GM18517 (cell line): Measurements from ENCODE around the gene CST4.
"Not testable (repeated sequence)": the region's sequence is repeated elsewhere in the genome, so short reads cannot be mapped to it uniquely, and the experiment has no call there.

Experiments
- ATAC-seq: cut with Tn5 transposase; IDR thresholded peaks from one replicate; pipeline ENCODE4 v1.9.1; 2021; ENCODE audit warnings: mild to moderate bottlenecking, moderate library complexity; ENCODE audit not compliant: unreplicated experiment

Gene CST4

GRCh38 chr20:23690581-23690980 lies 1.7 kb upstream of the CST4 start:
- ATAC-seq: no peak

- no peak for ATAC-seq
Measured at GRCh38 chr20:23689399-23689690, 507 bp upstream of the CST4 start.

- ATAC-seq: no peak
Measured at GRCh38 chr20:23687986-23688385, 852 bp downstream of the CST4 start.

- no peak for ATAC-seq
Measured at GRCh38 chr20:23686046-23686750, 2.6 kb downstream of the CST4 start.

GRCh38 chr20:23685529-23685896 lies 3.3 kb downstream of the CST4 start:
- not testable (repeated sequence) for ATAC-seq

- no peak for ATAC-seq
Measured at GRCh38 chr20:23684261-23684660, 4.6 kb downstream of the CST4 start.

- ATAC-seq: no peak
Measured at GRCh38 chr20:23683807-23684206, 5.0 kb downstream of the CST4 start.

- ATAC-seq: no peak
Measured at GRCh38 chr20:23683281-23683680, 5.6 kb downstream of the CST4 start.

GRCh38 chr20:23680146-23680545 lies 8.7 kb downstream of the CST4 start:
- ATAC-seq: no peak

GRCh38 chr20:23679133-23680092 lies 9.4 kb downstream of the CST4 start:
- no peak for ATAC-seq

GRCh38 chr20:23673209-23673608 lies 15.6 kb downstream of the CST4 start:
- no peak for ATAC-seq

- no peak for ATAC-seq
Measured at GRCh38 chr20:23672158-23672557, 16.7 kb downstream of the CST4 start.

GRCh38 chr20:23671479-23671878 lies 17.4 kb downstream of the CST4 start:
- no peak for ATAC-seq

- ATAC-seq: no peak
Measured at GRCh38 chr20:23670361-23670760, 18.5 kb downstream of the CST4 start.

- ATAC-seq: no peak
Measured at GRCh38 chr20:23669866-23670265, 19.0 kb downstream of the CST4 start.

GRCh38 chr20:23669327-23669726 lies 19.5 kb downstream of the CST4 start:
- ATAC-seq: no peak

GRCh38 chr20:23668477-23668951 lies 20.3 kb downstream of the CST4 start:
- ATAC-seq: peak; percentile 65

GRCh38 chr20:23667666-23668065 lies 21.2 kb downstream of the CST4 start:
- ATAC-seq: no peak

- ATAC-seq: no peak
Measured at GRCh38 chr20:23666698-23667097, 22.1 kb downstream of the CST4 start.

- ATAC-seq: no peak
Measured at GRCh38 chr20:23666189-23666588, 22.6 kb downstream of the CST4 start.

- no peak for ATAC-seq
Measured at GRCh38 chr20:23664954-23665353, 23.9 kb downstream of the CST4 start.

- ATAC-seq: not testable (repeated sequence)
Measured at GRCh38 chr20:23664046-23664445, 24.8 kb downstream of the CST4 start.
